K562 (cell line): ENCODE results near the gene MAP2K7. TPM values are rescaled to one million over a fixed set of nuclear protein-coding genes. Genes with fewer than 3 reads are reported as not detected.

ENCODE experiments used
- BMI1 ChIP-seq: fragments of 150-350 bp; IDR thresholded peaks from 2 replicates; pipeline ENCODE4 v1.6.1; 2014; ENCODE audit warnings: low read length
- BRD4 ChIP-seq: fragments of 200-600 bp; sonication (generic); IDR thresholded peaks from 2 replicates; pipeline ENCODE4 v1.6.1; 2017; ENCODE audit warnings: inconsistent platforms
- CBX8 ChIP-seq: fragments of 200-600 bp; sonication (generic); IDR thresholded peaks from 2 replicates; pipeline ENCODE4 v1.6.1; 2012; ENCODE audit warnings: borderline replicate concordance, mixed run types, low read depth, mild to moderate bottlenecking, moderate library complexity, mixed read lengths, low read length, control low read depth, inconsistent platforms; ENCODE audit not compliant: poor library complexity, severe bottlenecking; ENCODE audit errors: extremely low read depth
- CCNT2 ChIP-seq: IDR thresholded peaks from 2 replicates; pipeline ENCODE4 v1.6.1; 2011; ENCODE audit warnings: borderline replicate concordance, low read depth, mild to moderate bottlenecking, moderate library complexity, mixed read lengths, low read length; ENCODE audit not compliant: insufficient read length; ENCODE audit errors: extremely low read depth
- HDAC6 ChIP-seq: IDR thresholded peaks from 2 replicates; pipeline ENCODE4 v1.6.1; 2012; ENCODE audit warnings: low read depth, mild to moderate bottlenecking, control low read depth, inconsistent platforms, low read length, moderate library complexity
- HMG20A ChIP-seq: fragments of 450-650 bp; formaldehyde crosslinking; conservative IDR thresholded peaks from 2 replicates; pipeline ENCODE4 v1.4.0; 2020; ENCODE audit warnings: mild to moderate bottlenecking, mixed read lengths
- JUN ChIP-seq, 2 experiments: sonication (generic) in 1 of 2; formaldehyde crosslinking in 1 of 2; IDR thresholded peaks; 2 replicates each; pipeline versions ENCODE4 v1.6.1 to v1.8.0; 2012 to 2022; ENCODE audit warnings: borderline replicate concordance in 2 of 2, mild to moderate bottlenecking in 2 of 2, improper control_type of control experiment in 1 of 2, low read depth in 1 of 2, low read length in 1 of 2, missing genetic modification reagents in 1 of 2
- KAT2B ChIP-seq: IDR thresholded peaks from one replicate; pipeline ENCODE4 v1.6.1; 2012; ENCODE audit warnings: low read depth, mild to moderate bottlenecking, control low read depth, inconsistent platforms, low read length, moderate library complexity
- MEF2D ChIP-seq: conservative IDR thresholded peaks from 2 replicates; pipeline ENCODE4 v1.6.1; 2016; ENCODE audit warnings: low read depth, missing genetic modification characterization, missing compliant biosample characterization
- MTA3 ChIP-seq: fragments of 450-650 bp; formaldehyde crosslinking; IDR thresholded peaks from 2 replicates; pipeline ENCODE4 v1.6.1; 2017; ENCODE audit warnings: mild to moderate bottlenecking, borderline replicate concordance
- NFATC3 ChIP-seq: fragments of 450-650 bp; IDR thresholded peaks from 2 replicates; pipeline ENCODE4 v1.6.1; 2017; ENCODE audit warnings: mild to moderate bottlenecking
- PCBP1 ChIP-seq: fragments of 200-400 bp; formaldehyde crosslinking; IDR thresholded peaks from 2 replicates; pipeline ENCODE4 v1.6.1; 2018; ENCODE audit warnings: mild to moderate bottlenecking, low read depth, low read length; ENCODE audit not compliant: poor library complexity, severe bottlenecking
- PURB ChIP-seq: sonication (generic); formaldehyde crosslinking; IDR thresholded peaks from 2 replicates; pipeline ENCODE4 v1.9.0; 2021; ENCODE audit warnings: low read depth, mild to moderate bottlenecking, missing genetic modification reagents
- RBM25 ChIP-seq: fragments of 200-400 bp; formaldehyde crosslinking; IDR thresholded peaks from 2 replicates; pipeline ENCODE4 v1.6.1; 2018; ENCODE audit warnings: low read length, low read depth, moderate library complexity; ENCODE audit not compliant: severe bottlenecking
- RFX1 ChIP-seq: fragments of 450-650 bp; IDR thresholded peaks from 2 replicates; pipeline ENCODE4 v1.6.1; 2016; ENCODE audit warnings: mild to moderate bottlenecking, moderate library complexity
- SMAD1 ChIP-seq: fragments of 150-350 bp; IDR thresholded peaks from 2 replicates; pipeline ENCODE4 v1.6.1; 2014; ENCODE audit warnings: low read length, low read depth; ENCODE audit not compliant: partially characterized antibody
- SP1 ChIP-seq: sonication (generic); formaldehyde crosslinking; IDR thresholded peaks from 2 replicates; pipeline ENCODE4 v1.8.1; 2022; ENCODE audit warnings: mild to moderate bottlenecking, missing genetic modification reagents
- TAF7 ChIP-seq: fragments of 450-650 bp; IDR thresholded peaks from 2 replicates; pipeline ENCODE4 v1.6.1; 2016; ENCODE audit warnings: missing genetic modification characterization, missing compliant biosample characterization
- ZFP30 ChIP-seq: fragments of 250-450 bp; sonication (Bioruptor Pico); IDR thresholded peaks from 2 replicates; pipeline ENCODE4 v1.8.0; 2022; ENCODE audit warnings: moderate library complexity, mild to moderate bottlenecking, inconsistent platforms, borderline replicate concordance
- ZNF75A ChIP-seq: fragments of 450-650 bp; formaldehyde crosslinking; IDR thresholded peaks from 2 replicates; pipeline ENCODE4 v1.4.0; 2020; ENCODE audit warnings: mild to moderate bottlenecking
- polyA plus RNA-seq, 8 experiments: library from polyadenylated mRNA; depleted of rRNA in 4 of 8; stranded (reverse) in 5 of 8; unstranded in 3 of 8; fragments of >200 nt; fragmentation: Nextera tagmentation in 2 of 8; fragmentation: Illumina TruSeq in 1 of 8; extraction: Ambion mirVana in 2 of 8; extraction: Trizol in 1 of 8; gene quantifications; 2 replicates each; pipeline versions ENCODE4 v1.2.1 to v1.2.3, GENCODE V29; 2011 to 2014; ENCODE audit warnings: inconsistent platforms in 1 of 8, missing spikeins in 1 of 8
- total RNA-seq, 7 experiments: library from RNA; depleted of rRNA in 6 of 7; stranded (reverse); fragments of >200 nt in 6 of 7; fragmentation: Illumina TruSeq in 2 of 7; extraction: Trizol in 2 of 7; gene quantifications; 2 replicates each; pipeline versions ENCODE4 v1.2.1 to v1.2.3, GENCODE V29; 2011 to 2021; ENCODE audit warnings: low replicate concordance in 1 of 7
- TF ChIP-seq, protein P1 (sequence below): sonication (generic); formaldehyde crosslinking; IDR thresholded peaks from 2 replicates; pipeline ENCODE4 v1.8.0; 2023; ENCODE audit warnings: mild to moderate bottlenecking, missing genetic modification reagents
- TF ChIP-seq, protein P2 (sequence below): fragments of 250-450 bp; sonication (Bioruptor Pico); IDR thresholded peaks from 2 replicates; pipeline ENCODE4 v1.5.0; 2020; ENCODE audit warnings: mild to moderate bottlenecking, borderline replicate concordance

MAP2K7 gene
- total and polyA plus RNA-seq, 9 of the 15 experiments (the other 6 are each of a cell fraction or from before 2014, with no cell fraction given), result 0.51 to 45.8 (median 14.1) TPM

DNA sequence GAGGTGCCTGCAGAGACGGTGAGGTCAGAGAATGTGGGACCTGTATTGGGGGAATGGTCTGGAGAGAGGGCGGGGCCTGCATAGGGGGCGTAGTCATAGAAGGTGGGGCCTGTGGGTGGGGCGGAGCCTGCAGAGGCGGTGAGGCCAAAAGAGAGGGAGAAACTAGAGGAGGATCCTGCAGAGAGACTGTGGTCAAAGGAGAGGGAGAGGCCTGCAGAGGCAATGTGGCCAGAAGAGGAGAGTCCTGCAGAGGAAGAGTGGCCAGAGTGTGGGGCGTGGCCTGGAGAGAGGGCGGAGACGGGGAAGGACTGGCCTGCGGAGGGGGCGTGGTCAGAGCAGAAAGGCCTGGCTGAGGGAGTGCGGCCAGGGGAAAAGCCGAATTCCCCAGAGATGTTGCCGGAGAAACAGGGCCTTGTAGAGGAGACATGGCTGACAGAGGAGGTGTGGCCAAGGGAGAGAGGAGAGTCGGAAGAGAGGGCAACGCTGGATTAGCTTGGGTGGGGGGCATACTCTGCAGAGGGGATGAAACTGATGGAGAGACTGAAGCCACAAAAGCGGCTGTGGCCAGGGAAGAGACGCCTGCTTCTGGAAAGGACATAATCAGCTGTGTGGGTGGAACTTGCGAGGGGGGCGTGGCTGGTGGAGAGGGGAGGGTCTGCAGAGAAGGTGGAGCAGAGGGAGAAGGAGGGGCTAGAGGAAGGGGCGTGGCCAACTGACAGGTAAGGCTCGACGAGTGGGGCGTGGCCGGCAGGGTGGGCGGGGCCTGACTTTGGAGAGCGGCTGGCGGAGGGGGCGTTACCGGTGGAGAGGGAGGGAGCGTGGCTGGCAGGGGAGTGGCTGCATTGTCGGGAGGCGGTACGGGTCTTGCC is 32.0 kb upstream of the MAP2K7 start (continued):
- TF ChIP-seq MTA3, result no peak
- no peak for TF ChIP-seq PCBP1
- no peak for TF ChIP-seq HDAC6
- TF ChIP-seq, protein P1, sequence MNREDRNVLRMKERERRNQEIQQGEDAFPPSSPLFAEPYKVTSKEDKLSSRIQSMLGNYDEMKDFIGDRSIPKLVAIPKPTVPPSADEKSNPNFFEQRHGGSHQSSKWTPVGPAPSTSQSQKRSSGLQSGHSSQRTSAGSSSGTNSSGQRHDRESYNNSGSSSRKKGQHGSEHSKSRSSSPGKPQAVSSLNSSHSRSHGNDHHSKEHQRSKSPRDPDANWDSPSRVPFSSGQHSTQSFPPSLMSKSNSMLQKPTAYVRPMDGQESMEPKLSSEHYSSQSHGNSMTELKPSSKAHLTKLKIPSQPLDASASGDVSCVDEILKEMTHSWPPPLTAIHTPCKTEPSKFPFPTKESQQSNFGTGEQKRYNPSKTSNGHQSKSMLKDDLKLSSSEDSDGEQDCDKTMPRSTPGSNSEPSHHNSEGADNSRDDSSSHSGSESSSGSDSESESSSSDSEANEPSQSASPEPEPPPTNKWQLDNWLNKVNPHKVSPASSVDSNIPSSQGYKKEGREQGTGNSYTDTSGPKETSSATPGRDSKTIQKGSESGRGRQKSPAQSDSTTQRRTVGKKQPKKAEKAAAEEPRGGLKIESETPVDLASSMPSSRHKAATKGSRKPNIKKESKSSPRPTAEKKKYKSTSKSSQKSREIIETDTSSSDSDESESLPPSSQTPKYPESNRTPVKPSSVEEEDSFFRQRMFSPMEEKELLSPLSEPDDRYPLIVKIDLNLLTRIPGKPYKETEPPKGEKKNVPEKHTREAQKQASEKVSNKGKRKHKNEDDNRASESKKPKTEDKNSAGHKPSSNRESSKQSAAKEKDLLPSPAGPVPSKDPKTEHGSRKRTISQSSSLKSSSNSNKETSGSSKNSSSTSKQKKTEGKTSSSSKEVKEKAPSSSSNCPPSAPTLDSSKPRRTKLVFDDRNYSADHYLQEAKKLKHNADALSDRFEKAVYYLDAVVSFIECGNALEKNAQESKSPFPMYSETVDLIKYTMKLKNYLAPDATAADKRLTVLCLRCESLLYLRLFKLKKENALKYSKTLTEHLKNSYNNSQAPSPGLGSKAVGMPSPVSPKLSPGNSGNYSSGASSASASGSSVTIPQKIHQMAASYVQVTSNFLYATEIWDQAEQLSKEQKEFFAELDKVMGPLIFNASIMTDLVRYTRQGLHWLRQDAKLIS (CRISPR knock-in tag), result 0 out of 2 replicates have a peak, but pooled peaks have one; percentile 49
- TF ChIP-seq BRD4, result no peak
- peak; percentile 90 for TF ChIP-seq SP1 (CRISPR knock-in tag)
- no peak for TF ChIP-seq RBM25
- no peak for TF ChIP-seq JUN (IDR thresholded peaks at IDR 0.05; ENCODE audit: borderline replicate concordance, low read depth, low read length)
- TF ChIP-seq JUN (CRISPR knock-in tag; IDR thresholded peaks at IDR 0.05; ENCODE audit: borderline replicate concordance), result no peak
- TF ChIP-seq SMAD1, result no peak
- no peak for TF ChIP-seq HMG20A (CRISPR knock-in tag)
- TF ChIP-seq NFATC3, result no peak
- TF ChIP-seq ZFP30 (CRISPR knock-in tag), result no peak
- TF ChIP-seq ZNF75A, result no peak
- no peak for TF ChIP-seq MEF2D
- no peak for TF ChIP-seq PURB
- no peak for TF ChIP-seq RFX1
- no peak for TF ChIP-seq TAF7 (tag)
- no peak for TF ChIP-seq CBX8
- no peak for TF ChIP-seq KAT2B
- no peak for TF ChIP-seq BMI1
- TF ChIP-seq, protein P2, sequence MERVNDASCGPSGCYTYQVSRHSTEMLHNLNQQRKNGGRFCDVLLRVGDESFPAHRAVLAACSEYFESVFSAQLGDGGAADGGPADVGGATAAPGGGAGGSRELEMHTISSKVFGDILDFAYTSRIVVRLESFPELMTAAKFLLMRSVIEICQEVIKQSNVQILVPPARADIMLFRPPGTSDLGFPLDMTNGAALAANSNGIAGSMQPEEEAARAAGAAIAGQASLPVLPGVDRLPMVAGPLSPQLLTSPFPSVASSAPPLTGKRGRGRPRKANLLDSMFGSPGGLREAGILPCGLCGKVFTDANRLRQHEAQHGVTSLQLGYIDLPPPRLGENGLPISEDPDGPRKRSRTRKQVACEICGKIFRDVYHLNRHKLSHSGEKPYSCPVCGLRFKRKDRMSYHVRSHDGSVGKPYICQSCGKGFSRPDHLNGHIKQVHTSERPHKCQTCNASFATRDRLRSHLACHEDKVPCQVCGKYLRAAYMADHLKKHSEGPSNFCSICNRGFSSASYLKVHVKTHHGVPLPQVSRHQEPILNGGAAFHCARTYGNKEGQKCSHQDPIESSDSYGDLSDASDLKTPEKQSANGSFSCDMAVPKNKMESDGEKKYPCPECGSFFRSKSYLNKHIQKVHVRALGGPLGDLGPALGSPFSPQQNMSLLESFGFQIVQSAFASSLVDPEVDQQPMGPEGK (CRISPR knock-in tag), result no peak
- TF ChIP-seq CCNT2, result peak; percentile 29
